SU-DHL-6 (cell line): ENCODE results near the gene OBSCN.

Experiments used
- H2AFZ ChIP-seq: fragments of 200-600 bp; sonication (generic); 2 replicates; pipeline ENCODE4 v1.6.1; 2014; ENCODE audit warnings: low read depth, mild to moderate bottlenecking, moderate library complexity, mixed read lengths, antibody characterized with exemption, low read length; ENCODE audit not compliant: severe bottlenecking
- H3F3A ChIP-seq: fragments of 200-600 bp; shearing (Covaris generic); 2 replicates; pipeline ENCODE4 v1.6.0; 2016; ENCODE audit warnings: antibody characterized with exemption, mild to moderate bottlenecking; ENCODE audit not compliant: insufficient read depth
- H3K27ac ChIP-seq: fragments of 200-600 bp; sonication (generic); 2 replicates; pipeline ENCODE4 v1.5.1; 2016; ENCODE audit warnings: low read depth, mild to moderate bottlenecking, low read length, moderate library complexity, mixed read lengths
- H3K27me3 ChIP-seq: fragments of 200-600 bp; sonication (generic), shearing (Covaris generic); 2 replicates; pipeline ENCODE4 v1.6.0; 2014; ENCODE audit warnings: mild to moderate bottlenecking, low read length
- H3K36me3 ChIP-seq: fragments of 200-600 bp; sonication (generic); 2 replicates; pipeline ENCODE4 v1.6.1; 2014; ENCODE audit warnings: mild to moderate bottlenecking, low read length, mixed read lengths
- H3K4me2 ChIP-seq: fragments of 300-600, 200-600 bp; shearing (Covaris generic), sonication (generic); 2 replicates; pipeline ENCODE4 v1.6.0; 2014; ENCODE audit warnings: low read length, low read depth, mild to moderate bottlenecking; ENCODE audit not compliant: poor library complexity, severe bottlenecking
- H3K4me3 ChIP-seq: fragments of 200-600 bp; sonication (generic); 2 replicates; pipeline ENCODE4 v1.5.1; 2014; ENCODE audit warnings: antibody characterized with exemption, low read length, mild to moderate bottlenecking, mixed read lengths; ENCODE audit not compliant: insufficient read depth, poor library complexity, severe bottlenecking
- H3K79me2 ChIP-seq: fragments of 200-600 bp; sonication (generic); 2 replicates; pipeline ENCODE4 v1.6.1; 2014; ENCODE audit warnings: mild to moderate bottlenecking, low read length, moderate library complexity; ENCODE audit not compliant: insufficient read depth
- H3K9ac ChIP-seq: fragments of 200-600 bp; sonication (generic); 2 replicates; pipeline ENCODE4 v1.7.0; 2014; ENCODE audit warnings: mild to moderate bottlenecking, low read length
- H3K9me2 ChIP-seq: fragments of 200-600 bp; sonication (generic); replicated peaks from 2 replicates; pipeline ENCODE4 v1.6.1; 2014; ENCODE audit warnings: low read length; ENCODE audit not compliant: insufficient read depth
- H3K9me3 ChIP-seq: fragments of 200-600 bp; sonication (generic); 2 replicates; pipeline ENCODE4 v1.6.1; 2014; ENCODE audit warnings: low read length, mixed read lengths; ENCODE audit not compliant: insufficient read depth
- H4K20me1 ChIP-seq: fragments of 200-600 bp; sonication (generic); 2 replicates; pipeline ENCODE4 v1.6.1; 2014; ENCODE audit warnings: low read depth, mild to moderate bottlenecking, antibody characterized with exemption, low read length, moderate library complexity, mixed read lengths
- EZH2phosphoT487 ChIP-seq: fragments of 200-600 bp; sonication (generic), shearing (Covaris generic); conservative IDR thresholded peaks from 2 replicates; pipeline ENCODE4 v1.6.1; 2018; ENCODE audit warnings: mild to moderate bottlenecking, antibody characterized with exemption, low read length, moderate library complexity, mixed read lengths
- TF ChIP-seq, protein P1 (sequence below): fragments of 200-600 bp; sonication (generic); IDR thresholded peaks from one replicate; pipeline ENCODE4 v1.5.1; 2017; ENCODE audit warnings: antibody characterized with exemption, mild to moderate bottlenecking, low read length, moderate library complexity; ENCODE audit not compliant: insufficient read depth, poor library complexity, severe bottlenecking

The OBSCN gene

DNA sequence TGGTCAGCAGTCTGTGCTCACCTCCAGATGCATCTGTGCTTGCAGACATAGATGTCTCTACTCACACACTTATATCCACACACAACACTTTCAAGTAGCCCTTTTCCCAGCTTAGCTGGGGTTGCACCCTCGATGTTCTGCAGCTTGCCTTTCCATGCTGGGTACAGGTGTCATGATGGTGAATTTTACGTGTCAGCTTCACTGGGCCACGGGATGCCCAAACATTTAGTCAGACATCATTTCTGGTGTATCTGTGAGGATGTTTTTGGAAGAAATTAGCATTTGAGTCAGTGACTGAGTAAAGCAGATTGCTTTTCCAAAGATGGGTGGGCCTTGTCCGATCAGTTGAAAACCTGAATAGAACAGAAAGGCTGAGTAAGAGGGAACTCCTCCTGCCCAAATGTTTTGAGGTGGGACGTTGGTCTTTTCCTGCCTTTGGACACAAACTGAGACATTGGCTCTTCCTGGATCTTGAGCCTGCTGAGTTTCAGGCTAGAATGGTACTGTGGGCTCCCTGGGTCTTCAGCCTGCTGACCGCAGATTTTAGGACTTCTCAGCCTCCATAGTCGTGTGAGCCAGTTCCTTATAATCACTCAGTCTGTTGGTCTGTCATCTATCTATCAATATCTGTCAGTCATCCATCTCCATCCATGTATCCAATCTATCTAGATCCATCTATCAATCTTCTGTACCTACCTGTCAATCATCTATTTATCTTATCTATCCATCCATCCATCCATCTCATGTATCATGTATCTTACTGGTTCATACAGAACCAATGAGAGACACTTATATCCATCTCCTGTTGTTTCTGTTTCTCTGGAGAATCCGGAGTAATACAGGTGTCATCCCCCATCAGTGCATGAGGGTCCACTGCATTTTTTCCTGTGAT lies 12.7 kb upstream of the OBSCN start:
- H3K9me2 ChIP-seq, result no peaks in the 10 kb centered on the region
- no peaks in the 10 kb centered on the region for H3F3A ChIP-seq
- H3K27ac ChIP-seq, result no peak overlapping the region
- H3K9me3 ChIP-seq, result peaks cover 16% of the 10 kb centered on the region; the same call in 1 of the 2 replicates
- H3K27me3 ChIP-seq, result no peaks in the 10 kb centered on the region
- no peak overlapping the region for H3K9ac ChIP-seq
- H3K4me2 ChIP-seq, result no peak overlapping the region
- TF ChIP-seq, protein P1, sequence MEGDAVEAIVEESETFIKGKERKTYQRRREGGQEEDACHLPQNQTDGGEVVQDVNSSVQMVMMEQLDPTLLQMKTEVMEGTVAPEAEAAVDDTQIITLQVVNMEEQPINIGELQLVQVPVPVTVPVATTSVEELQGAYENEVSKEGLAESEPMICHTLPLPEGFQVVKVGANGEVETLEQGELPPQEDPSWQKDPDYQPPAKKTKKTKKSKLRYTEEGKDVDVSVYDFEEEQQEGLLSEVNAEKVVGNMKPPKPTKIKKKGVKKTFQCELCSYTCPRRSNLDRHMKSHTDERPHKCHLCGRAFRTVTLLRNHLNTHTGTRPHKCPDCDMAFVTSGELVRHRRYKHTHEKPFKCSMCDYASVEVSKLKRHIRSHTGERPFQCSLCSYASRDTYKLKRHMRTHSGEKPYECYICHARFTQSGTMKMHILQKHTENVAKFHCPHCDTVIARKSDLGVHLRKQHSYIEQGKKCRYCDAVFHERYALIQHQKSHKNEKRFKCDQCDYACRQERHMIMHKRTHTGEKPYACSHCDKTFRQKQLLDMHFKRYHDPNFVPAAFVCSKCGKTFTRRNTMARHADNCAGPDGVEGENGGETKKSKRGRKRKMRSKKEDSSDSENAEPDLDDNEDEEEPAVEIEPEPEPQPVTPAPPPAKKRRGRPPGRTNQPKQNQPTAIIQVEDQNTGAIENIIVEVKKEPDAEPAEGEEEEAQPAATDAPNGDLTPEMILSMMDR, result no peak
- TF ChIP-seq EZH2phosphoT487, result no peak
- H2AFZ ChIP-seq, result no peak overlapping the region
- no peaks in the 10 kb centered on the region for H4K20me1 ChIP-seq
- H3K4me3 ChIP-seq, result no peak overlapping the region
- no peaks in the 10 kb centered on the region for H3K79me2 ChIP-seq
- no peaks in the 10 kb centered on the region for H3K36me3 ChIP-seq

DNA sequence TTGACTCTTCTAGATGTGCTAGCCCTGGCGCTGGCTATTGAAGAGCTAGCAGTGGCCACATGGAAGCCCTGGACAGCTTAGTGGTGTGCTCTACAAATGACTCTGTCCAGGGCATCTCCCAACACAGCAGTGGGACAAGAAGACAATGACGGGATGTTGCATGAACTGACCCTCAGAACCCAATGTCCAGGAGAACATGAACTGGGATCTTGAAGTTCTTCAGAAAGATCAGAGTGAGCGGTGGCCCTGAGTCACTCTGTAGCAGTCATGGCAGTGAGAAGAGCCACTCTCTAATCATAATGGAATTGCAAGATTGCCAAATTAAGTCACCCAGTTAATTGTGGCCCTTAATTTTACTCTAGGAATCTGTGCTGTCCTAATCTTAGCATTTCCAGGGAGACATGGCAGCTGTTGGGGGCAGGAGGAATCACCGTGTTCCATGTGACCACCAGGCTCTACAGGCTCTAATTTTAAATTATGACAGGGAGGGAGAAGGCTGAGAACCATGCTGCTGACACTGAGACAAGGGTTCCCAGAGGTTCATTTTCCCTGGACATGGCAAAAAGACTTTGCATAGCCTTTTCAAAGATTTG lies 10.2 kb upstream of the OBSCN start:
- Histone ChIP-seq H3K79me2 (no peaks in the 10 kb centered on the region), H3K9me2 (no peaks in the 10 kb centered on the region), H3K9me3 (peaks cover 16% of the 10 kb centered on the region; the same call in 1 of the 2 replicates), H3K27ac (no peak overlapping the region), H3K36me3 (no peaks in the 10 kb centered on the region), H3K4me3 (no peak overlapping the region), H3K27me3 (no peaks in the 10 kb centered on the region), H2AFZ (no peak overlapping the region), H3K4me2 (no peak overlapping the region), H3K9ac (no peak overlapping the region), H4K20me1 (no peaks in the 10 kb centered on the region), H3F3A (no peaks in the 10 kb centered on the region)
- TF ChIP-seq, protein P1, result no peak
- TF ChIP-seq EZH2phosphoT487, result no peak

DNA sequence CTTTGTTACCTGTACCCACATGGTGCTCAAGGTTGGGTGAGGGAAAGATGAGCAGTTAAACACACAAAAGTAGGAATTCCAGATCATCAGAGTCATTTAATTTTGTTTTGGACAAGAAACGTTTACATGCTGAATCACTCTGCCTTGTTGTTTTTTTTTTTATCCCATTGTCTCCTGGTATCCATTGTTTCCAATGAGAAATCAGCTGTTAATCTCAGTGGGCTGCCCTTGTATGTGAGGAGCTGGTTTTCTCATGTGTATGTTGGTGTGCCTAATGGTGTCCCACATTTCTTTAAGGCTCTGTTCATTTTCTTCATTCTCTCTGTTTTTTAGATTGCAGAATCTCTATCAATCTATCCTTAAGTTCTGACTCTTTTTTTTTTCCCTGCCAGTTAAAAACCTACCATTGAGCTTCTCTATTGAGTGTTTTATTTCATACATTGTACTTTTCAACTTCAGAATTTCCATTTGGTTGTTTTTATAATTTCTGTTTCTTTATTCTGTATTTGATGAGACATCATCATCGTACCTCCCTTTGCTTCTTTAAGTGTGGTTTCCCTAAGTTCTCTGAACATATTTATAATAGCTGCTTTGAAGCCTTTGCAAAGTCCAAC lies 8.8 kb upstream of the OBSCN start:
- Histone ChIP-seq H3F3A (no peaks in the 10 kb centered on the region), H3K9me2 (no peaks in the 10 kb centered on the region), H3K4me2 (no peak overlapping the region), H3K36me3 (no peaks in the 10 kb centered on the region), H3K4me3 (no peak overlapping the region), H4K20me1 (no peaks in the 10 kb centered on the region), H3K79me2 (no peaks in the 10 kb centered on the region), H3K27ac (no peak overlapping the region), H2AFZ (no peak overlapping the region), H3K9ac (no peak overlapping the region), H3K27me3 (no peaks in the 10 kb centered on the region), H3K9me3 (peaks cover 16% of the 10 kb centered on the region; the same call in 1 of the 2 replicates)
- no peak for TF ChIP-seq EZH2phosphoT487
- TF ChIP-seq, protein P1, result no peak
